Measurements from ENCODE around the gene TOP3A. TPM values are rescaled to one million over a fixed set of nuclear protein-coding genes. Genes with fewer than 3 reads are reported as not detected.
A peak's percentile ranks its signal among the peaks of the same experiment; 100 is the strongest.

Gene TOP3A
- total RNA-seq, 1 donor from 2014 or later: 49.2 TPM

DNA sequence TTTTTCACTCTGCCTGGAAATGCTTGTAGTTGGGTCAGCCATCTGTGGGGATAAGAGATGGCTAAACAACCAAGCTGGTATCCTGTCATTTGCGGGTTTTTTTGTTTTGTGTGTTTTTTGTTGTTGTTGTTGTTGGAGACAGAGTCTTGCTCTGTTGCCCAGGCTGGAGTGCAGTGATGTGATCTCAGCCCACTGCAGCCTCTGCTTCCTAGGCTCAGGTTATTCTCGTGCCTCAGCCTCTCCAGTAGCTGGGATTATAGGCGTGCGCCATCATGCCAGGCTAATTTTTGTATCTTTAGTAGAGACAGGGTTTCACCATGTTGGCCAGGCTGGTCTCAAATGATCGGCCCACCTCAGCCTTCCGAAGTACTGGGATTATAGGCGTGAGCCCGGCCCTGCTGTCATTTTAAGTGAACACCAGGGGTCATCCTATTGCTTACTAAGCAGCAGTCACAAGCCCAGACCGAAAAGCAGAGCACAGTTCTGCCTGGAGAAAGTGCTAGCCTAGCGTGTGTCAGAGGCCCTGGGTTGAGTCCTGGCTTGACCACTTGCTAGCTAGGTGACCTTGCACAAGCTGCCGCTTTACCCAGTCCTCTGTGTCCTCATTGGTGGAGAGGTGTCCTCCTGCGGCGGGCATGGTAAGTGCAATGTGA lies 4.9 kb upstream of the TOP3A start:
- H3K4me3 ChIP-seq (ENCODE audit: low read depth, low read length): no peak overlapping the region
- TF ChIP-seq, protein P1, sequence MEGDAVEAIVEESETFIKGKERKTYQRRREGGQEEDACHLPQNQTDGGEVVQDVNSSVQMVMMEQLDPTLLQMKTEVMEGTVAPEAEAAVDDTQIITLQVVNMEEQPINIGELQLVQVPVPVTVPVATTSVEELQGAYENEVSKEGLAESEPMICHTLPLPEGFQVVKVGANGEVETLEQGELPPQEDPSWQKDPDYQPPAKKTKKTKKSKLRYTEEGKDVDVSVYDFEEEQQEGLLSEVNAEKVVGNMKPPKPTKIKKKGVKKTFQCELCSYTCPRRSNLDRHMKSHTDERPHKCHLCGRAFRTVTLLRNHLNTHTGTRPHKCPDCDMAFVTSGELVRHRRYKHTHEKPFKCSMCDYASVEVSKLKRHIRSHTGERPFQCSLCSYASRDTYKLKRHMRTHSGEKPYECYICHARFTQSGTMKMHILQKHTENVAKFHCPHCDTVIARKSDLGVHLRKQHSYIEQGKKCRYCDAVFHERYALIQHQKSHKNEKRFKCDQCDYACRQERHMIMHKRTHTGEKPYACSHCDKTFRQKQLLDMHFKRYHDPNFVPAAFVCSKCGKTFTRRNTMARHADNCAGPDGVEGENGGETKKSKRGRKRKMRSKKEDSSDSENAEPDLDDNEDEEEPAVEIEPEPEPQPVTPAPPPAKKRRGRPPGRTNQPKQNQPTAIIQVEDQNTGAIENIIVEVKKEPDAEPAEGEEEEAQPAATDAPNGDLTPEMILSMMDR (conservative IDR thresholded peaks at IDR 0.05; ENCODE audit: low read depth, low read length): peak; percentile 60

DNA sequence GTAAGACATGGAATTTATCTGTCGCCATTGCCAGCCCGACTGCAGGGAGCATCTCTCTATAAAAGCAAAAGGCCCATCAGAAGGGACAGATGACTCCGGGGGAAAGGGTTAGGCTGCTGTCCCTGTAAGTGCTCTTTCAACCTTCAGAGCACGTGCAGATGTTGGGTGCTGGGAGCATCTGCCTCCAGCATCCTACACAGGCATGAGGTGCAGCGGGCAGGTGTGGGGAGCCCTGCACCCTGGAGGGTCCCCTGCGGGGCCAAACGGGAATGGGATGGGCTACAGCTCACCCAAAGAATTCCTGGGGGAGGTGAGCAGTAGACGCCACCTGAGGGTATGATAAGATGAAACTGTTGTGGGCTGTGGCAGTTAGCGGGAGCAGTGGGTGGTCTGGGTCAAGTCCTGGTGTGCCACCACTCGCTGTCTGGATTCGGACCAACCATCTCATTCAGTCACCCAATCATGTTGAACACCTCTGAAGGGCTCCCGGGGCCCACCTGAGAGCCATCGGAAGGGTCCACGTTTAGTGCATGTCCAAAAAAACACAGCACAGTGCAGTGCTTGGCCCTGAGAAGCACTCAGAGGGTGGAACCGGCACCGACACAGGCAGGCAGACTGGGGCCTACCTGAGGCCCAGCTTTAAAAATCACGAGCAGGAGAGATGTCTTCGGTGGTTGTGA lies 4.1 kb upstream of the TOP3A start:
- DNase-seq (ENCODE audit: low read depth): no peak
- H3K4me3 ChIP-seq (ENCODE audit: low read depth, low read length): no peak overlapping the region
- TF ChIP-seq, protein P1 (conservative IDR thresholded peaks at IDR 0.05; ENCODE audit: low read depth, low read length): no peak

More for the DNA sequence above, 4.9 kb upstream of the TOP3A start:
- no peak for DNase-seq (ENCODE audit: low read depth)

DNA sequence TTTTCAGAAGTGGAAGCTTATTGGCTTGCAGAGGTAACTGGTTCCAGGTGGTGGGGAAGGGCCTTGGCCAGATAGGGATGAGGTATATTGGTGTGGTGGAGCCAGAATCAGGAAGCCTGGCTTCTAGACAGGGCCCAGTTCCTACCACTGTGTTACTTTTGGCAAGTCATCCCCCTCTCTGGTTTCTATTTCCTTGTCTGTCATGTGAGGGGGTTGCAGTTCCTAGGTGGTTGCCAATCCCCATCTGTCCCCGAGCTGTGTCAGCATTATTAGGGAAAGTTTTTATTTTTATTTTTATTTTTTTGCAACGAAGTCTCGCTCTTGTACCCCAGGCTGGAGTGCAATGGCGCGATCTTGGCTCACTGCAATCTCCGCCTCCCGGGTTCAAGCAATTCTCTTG lies 3.3 kb upstream of the TOP3A start:
- TF ChIP-seq, protein P1 (conservative IDR thresholded peaks at IDR 0.05; ENCODE audit: low read depth, low read length): no peak
- H3K4me3 ChIP-seq (ENCODE audit: low read depth, low read length): no peak overlapping the region
- DNase-seq (ENCODE audit: low read depth): no peak

DNA sequence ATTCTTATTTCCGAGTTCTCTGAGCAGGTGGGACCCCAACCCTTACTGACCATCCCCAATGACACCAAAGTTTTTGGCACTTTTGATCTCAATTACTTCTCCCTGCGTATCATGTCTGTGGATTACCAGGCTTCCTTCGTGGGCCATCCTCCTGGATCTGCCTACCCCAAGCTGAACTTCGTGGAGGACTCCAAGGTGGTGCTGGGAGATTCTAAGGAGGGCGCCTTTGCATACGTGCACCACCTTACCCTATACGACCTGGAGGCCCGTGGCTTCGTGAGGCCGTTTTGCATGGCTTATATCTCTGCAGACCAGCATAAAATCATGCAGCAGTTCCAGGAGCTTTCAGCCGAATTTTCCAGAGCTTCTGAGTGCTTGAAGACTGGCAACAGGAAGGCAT lies 1.2 kb upstream of the TOP3A start:
- no peak for DNase-seq (ENCODE audit: low read depth)
- peak overlapping the region; percentile 89 for H3K4me3 ChIP-seq (ENCODE audit: low read depth, low read length)
- TF ChIP-seq, protein P1 (conservative IDR thresholded peaks at IDR 0.05; ENCODE audit: low read depth, low read length): no peak

DNA sequence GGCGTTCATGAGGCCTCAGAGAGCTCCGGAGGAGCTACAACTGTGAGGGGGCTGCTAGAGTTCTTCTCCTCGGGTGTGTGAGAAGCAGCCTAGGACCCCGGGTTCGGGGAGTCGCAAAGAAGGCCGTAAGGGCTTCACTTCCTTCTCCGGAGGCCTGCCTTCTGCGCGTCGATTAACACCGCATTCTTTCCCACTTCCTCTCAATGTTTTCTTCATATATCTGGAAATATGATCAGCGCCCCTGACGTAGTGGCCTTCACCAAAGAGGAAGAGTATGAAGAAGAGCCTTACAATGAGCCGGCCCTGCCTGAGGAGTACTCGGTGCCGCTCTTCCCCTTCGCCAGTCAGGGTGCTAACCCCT lies 748 bp upstream of the TOP3A start:
- DNase-seq (ENCODE audit: low read depth): no peak
- H3K4me3 ChIP-seq (ENCODE audit: low read depth, low read length): peak overlapping the region; percentile 89
- TF ChIP-seq, protein P1 (conservative IDR thresholded peaks at IDR 0.05; ENCODE audit: low read depth, low read length): no peak

DNA sequence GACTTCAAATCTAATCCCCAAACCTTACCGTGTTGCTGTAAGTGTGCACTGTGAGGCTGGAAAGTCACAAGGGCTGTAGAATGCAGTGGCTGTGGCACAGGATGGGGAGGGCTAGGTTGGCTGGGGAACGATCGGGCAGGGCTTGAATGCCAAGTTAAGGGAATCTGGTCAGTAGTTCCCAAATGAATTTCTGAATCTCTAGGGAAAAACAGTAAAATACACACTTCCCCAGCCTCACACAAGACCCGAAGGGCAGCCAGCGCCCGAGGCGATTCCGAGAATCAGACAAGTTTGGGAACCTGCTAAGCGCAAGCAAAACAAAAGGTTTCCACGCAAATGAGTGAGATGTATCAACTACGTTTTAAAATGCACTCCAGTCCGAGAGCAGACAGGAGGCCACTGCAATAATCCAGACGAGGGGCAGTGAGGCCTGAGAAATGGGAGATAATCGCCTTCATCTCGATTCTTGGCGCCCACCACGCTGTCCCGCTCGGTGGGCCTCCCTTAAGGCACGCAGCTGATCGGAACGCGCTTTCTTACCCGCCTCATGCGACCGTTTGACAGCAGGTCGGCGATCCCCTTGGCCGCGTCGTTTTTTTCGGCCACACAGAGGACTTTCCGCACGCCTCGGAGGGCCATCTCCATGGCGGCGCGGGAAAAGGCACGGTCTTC lies 599 bp downstream of the TOP3A start:
- H3K4me3 ChIP-seq (ENCODE audit: low read depth, low read length): peak overlapping the region; percentile 89
- TF ChIP-seq, protein P1 (conservative IDR thresholded peaks at IDR 0.05; ENCODE audit: low read depth, low read length): no peak

More for the DNA sequence above, 599 bp downstream of the TOP3A start:
- DNase-seq (ENCODE audit: low read depth): no peak
